Adrenal gland (tissue), 12 donors: ENCODE results near the gene MCRS1. TPM values are rescaled to one million over a fixed set of nuclear protein-coding genes. Genes with fewer than 3 reads are reported as not detected.
A peak's percentile ranks its signal among the peaks of the same experiment; 100 is the strongest.

ENCODE experiments used
- DNase-seq, 7 donors: peaks; one replicate each; pipeline ENCODE4 v3.0.0-alpha.2; 2019 to 2020
- H3K27ac ChIP-seq, 5 donors: fragments of 200-600 bp; sonication (generic) in 4 of 5; 1 replicate in 3 of 5; 2 replicates in 2 of 5; pipeline versions ENCODE4 v1.5.1 to v1.8.0; 2016 to 2020; ENCODE audit warnings: mild to moderate bottlenecking in 1 of 5
- H3K27me3 ChIP-seq: fragments of 200-600 bp; 2 replicates; pipeline ENCODE4 v1.8.0; 2021
- H3K36me3 ChIP-seq, 2 donors: fragments of 200-600 bp; replicated peaks in 1 of 2; 1 replicate in 1 of 2; 2 replicates in 1 of 2; pipeline versions ENCODE4 v1.5.1 to v1.8.0; 2018 to 2022
- H3K4me1 ChIP-seq, 2 donors: fragments of 200-600 bp; replicated peaks in 1 of 2; 1 replicate in 1 of 2; 2 replicates in 1 of 2; pipeline versions ENCODE4 v1.5.1 to v1.8.0; 2018 to 2021
- H3K4me3 ChIP-seq, 4 donors: fragments of 200-600 bp; sonication (generic) in 3 of 4; one replicate each; pipeline ENCODE4 v1.5.1; 2016 to 2018
- H3K9me3 ChIP-seq, 3 donors: fragments of 200-600 bp; sonication (generic) in 1 of 3; replicated peaks in 1 of 3; 1 replicate in 2 of 3; 2 replicates in 1 of 3; pipeline versions ENCODE4 v1.5.1 to v1.8.0; 2016 to 2021
- CTCF ChIP-seq, 6 experiments: fragments of 450-650 bp in 4 of 6; fragments of 200-600 bp in 2 of 6; sonication (generic) in 1 of 6; IDR thresholded peaks; 1 replicate in 5 of 6; 2 replicates in 1 of 6; pipeline versions ENCODE4 v1.5.1 to v1.8.0; 2016 to 2021; ENCODE audit warnings: antibody characterized with exemption in 6 of 6, mild to moderate bottlenecking in 2 of 6, moderate library complexity in 1 of 6
- POLR2A ChIP-seq, 2 donors: fragments of 450-650 bp; IDR thresholded peaks; one replicate each; pipeline ENCODE4 v1.6.1; 2017; ENCODE audit warnings: antibody characterized with exemption in 2 of 2, mild to moderate bottlenecking in 2 of 2, moderate library complexity in 1 of 2
- WGBS, 4 donors: extraction: QIAGEN DNeasy Blood & Tissue Kit in 2 of 4; methylation state at CpG; one replicate each; pipeline versions ENCODE4 v1.1.5 to v1.1.7; 2013 to 2017; 5-methylcytosine and 5-hydroxymethylcytosine counted together
- intact Hi-C, 2 donors: fragments of 100-400 bp; cut with DNase I; formaldehyde crosslinking; loops; one replicate each; pipeline versions ENCODE4 v1.14.1 to v1.15.0; 2022 to 2023
- polyA plus RNA-seq, 3 donors: library from polyadenylated mRNA; stranded (reverse); fragments of 200-250 nt in 2 of 3; fragments of 350-450 nt in 1 of 3; fragmentation: Illumina TruSeq in 1 of 3; extraction: RNeasy Lipid Tissue Mini Kit (QIAGEN cat#74804) in 1 of 3; gene quantifications; one replicate each; pipeline ENCODE4 v1.2.3, GENCODE V29; 2013 to 2014
- total RNA-seq, 9 donors: library from RNA; depleted of rRNA in 4 of 9; stranded (reverse); fragments of >200 nt in 4 of 9; fragments of 120-200 nt in 1 of 9; fragmentation: NEBNext Ultra II Directional in 1 of 9; extraction: Animal tissue kit (Norgen Biotek cat#: 25700) in 1 of 9; gene quantifications; one replicate each; pipeline versions ENCODE4 v1.1.0 to v1.2.4, GENCODE V29; 2013 to 2023
- donor health status: healthy with polysubstance abuse.
- donor health status: Bipolar disorder and iron deficiency.
- donor health status: DM: yes; HTN: yes; CAD: no.
- donor health status: DM: no; HTN: no; CAD: no.
- donor health status: DM: no; HTN: no; CAD: no.
- donor health status: DM: yes; HTN: yes; CAD: no.

The MCRS1 gene
- total and polyA plus RNA-seq, 12 donors = 28.3 to 98.1 (median 52.3) TPM

- no peaks in the 10 kb centered on the region for H3K36me3 ChIP-seq
Measured at GRCh38 chr12:49550693-49551252, 17.2 kb downstream of the MCRS1 start.

GRCh38 chr12:49549735-49550692 is 17.9 kb downstream of the MCRS1 start:
- H3K36me3 ChIP-seq = no peaks in the 10 kb centered on the region
- intact Hi-C loops = no loop called here
- no peak overlapping the region for H3K4me3 ChIP-seq
- TF ChIP-seq POLR2A (IDR thresholded peaks at IDR 0.05) (no peak), CTCF (IDR thresholded peaks at IDR 0.05) (no peak)
- H3K4me1 ChIP-seq = peaks cover 7 to 8% of the 10 kb centered on the region in 2 donors
- H3K27ac ChIP-seq = no peak overlapping the region
- H3K27me3 ChIP-seq = peaks cover 4% of the 10 kb centered on the region
- no peak for DNase-seq
- 93 to 96% (median 94%) methylated on average over 16 to 28 of the region's 28 CpGs for WGBS, 4 donors
- H3K9me3 ChIP-seq = no peaks in the 10 kb centered on the region

More at GRCh38 chr12:49550693-49551252, 17.2 kb downstream of the MCRS1 start:
- Histone ChIP-seq H3K4me1 (peaks cover 7 to 8% of the 10 kb centered on the region in 2 donors), H3K27ac (no peak overlapping the region), H3K9me3 (no peaks in the 10 kb centered on the region), H3K27me3 (peaks cover 4% of the 10 kb centered on the region), H3K4me3 (no peak overlapping the region)
- no peak for TF ChIP-seq CTCF (IDR thresholded peaks at IDR 0.05)
- TF ChIP-seq POLR2A (IDR thresholded peaks at IDR 0.05) = no peak
- no peak for DNase-seq
- WGBS, 4 donors = 78 to 92% (median 88%) methylated on average over 3 to 6 of the region's 6 CpGs
- intact Hi-C loops = no loop called here

- 18 to 30% (median 22%) methylated on average over 34 to 70 of the region's 70 CpGs for WGBS, 4 donors
- peak overlapping the region in 1 of 4 donors; percentile 50 for H3K4me3 ChIP-seq
- no peaks in the 10 kb centered on the region for H3K9me3 ChIP-seq
- no peak for TF ChIP-seq POLR2A (IDR thresholded peaks at IDR 0.05)
- peak in 2 of 6 experiments; percentile 27 to 30 for TF ChIP-seq CTCF (IDR thresholded peaks at IDR 0.05)
- H3K36me3 ChIP-seq = no peaks in the 10 kb centered on the region
- intact Hi-C loops = no loop called here
- H3K4me1 ChIP-seq = peaks cover 7 to 8% of the 10 kb centered on the region in 2 donors
- no peak for DNase-seq
- no peak overlapping the region for H3K27ac ChIP-seq
- H3K27me3 ChIP-seq = peaks cover 4% of the 10 kb centered on the region
Measured at GRCh38 chr12:49548822-49549648, 18.9 kb downstream of the MCRS1 start.

GRCh38 chr12:49548481-49548821 is 19.5 kb downstream of the MCRS1 start:
- Histone ChIP-seq H3K36me3 (no peaks in the 10 kb centered on the region), H3K4me1 (peaks cover 7 to 8% of the 10 kb centered on the region in 2 donors), H3K27me3 (peaks cover 4% of the 10 kb centered on the region), H3K4me3 (peak overlapping the region in 1 of 4 donors; percentile 50), H3K27ac (no peak overlapping the region), H3K9me3 (no peaks in the 10 kb centered on the region)
- TF ChIP-seq POLR2A (IDR thresholded peaks at IDR 0.05) (no peak), CTCF (IDR thresholded peaks at IDR 0.05) (no peak)
- intact Hi-C loops = no loop called here
- WGBS, 4 donors = 30 to 53% (median 45%) methylated on average over 6 to 8 of the region's 8 CpGs
- DNase-seq = no peak
